ENCODE data around the gene RASSF6.

DNA sequence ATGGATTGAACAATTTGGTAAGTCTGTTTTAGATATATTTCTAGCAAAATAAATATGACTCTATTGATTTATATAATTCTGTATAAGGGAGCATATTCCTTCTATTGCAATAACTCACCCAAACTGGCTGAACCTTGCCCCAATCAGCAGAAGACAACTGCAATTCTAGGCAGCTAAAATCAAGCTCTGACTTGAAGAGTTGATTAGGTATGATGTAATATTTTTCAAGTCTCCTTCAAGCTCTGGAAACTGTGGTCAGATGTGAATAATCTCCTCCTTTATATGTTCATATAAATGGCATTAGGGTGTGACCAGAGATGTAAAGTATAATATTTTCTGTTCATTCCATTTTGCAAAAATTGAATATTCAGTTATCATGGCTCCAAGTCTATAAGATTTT, 8.2 kb downstream of the RASSF6 start:
- TF ChIP-seq, protein P1, sequence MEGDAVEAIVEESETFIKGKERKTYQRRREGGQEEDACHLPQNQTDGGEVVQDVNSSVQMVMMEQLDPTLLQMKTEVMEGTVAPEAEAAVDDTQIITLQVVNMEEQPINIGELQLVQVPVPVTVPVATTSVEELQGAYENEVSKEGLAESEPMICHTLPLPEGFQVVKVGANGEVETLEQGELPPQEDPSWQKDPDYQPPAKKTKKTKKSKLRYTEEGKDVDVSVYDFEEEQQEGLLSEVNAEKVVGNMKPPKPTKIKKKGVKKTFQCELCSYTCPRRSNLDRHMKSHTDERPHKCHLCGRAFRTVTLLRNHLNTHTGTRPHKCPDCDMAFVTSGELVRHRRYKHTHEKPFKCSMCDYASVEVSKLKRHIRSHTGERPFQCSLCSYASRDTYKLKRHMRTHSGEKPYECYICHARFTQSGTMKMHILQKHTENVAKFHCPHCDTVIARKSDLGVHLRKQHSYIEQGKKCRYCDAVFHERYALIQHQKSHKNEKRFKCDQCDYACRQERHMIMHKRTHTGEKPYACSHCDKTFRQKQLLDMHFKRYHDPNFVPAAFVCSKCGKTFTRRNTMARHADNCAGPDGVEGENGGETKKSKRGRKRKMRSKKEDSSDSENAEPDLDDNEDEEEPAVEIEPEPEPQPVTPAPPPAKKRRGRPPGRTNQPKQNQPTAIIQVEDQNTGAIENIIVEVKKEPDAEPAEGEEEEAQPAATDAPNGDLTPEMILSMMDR (IDR thresholded peaks at IDR 0.05), result no peak
- TF ChIP-seq EZH2 (IDR thresholded peaks at IDR 0.05), result no peak

Data from neural progenitor cell (in vitro differentiated cells).